GM12865 (cell line): ENCODE results near the gene GFAP.

Source experiments
- DNase-seq: peaks from one replicate; pipeline ENCODE4 v3.0.0; 2010; ENCODE audit warnings: low read depth
- H3K4me3 ChIP-seq: 2 replicates; pipeline ENCODE4 v1.5.1; 2011; ENCODE audit warnings: mild to moderate bottlenecking, low read depth, low read length, control low read depth
- TF ChIP-seq, protein P1 (sequence below): IDR thresholded peaks from 2 replicates; pipeline ENCODE4 v1.5.1; 2011; ENCODE audit warnings: low read length, control low read depth, low read depth, inconsistent platforms; ENCODE audit not compliant: insufficient read depth; ENCODE audit errors: missing control alignments

GFAP gene

DNA sequence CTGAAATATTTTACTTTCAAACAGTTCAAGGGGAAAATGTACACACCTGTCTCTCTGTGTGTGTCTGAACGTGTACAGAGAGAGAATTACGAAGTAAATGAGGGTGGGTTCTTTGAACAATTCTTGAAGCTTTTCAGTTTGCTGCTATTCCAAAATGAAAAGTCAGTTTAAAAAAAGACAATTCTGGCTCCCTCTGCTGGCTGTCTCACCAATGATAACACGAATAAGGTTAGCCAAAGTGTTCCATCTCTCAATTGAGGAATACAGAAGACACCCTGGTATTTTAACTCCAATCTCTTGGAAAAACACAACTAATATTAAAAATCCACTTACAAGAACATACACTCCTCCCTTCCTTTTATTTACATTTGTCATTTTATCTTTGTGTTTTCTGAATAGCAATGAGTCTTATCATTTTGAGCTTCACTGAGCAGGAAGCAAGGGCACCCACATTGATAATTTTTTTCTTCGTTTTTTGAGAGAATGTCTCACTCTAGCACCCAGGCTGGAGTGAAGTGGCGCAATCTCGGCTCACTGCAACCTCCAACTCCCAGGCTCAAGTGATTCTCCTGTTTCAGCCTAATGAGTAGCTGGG, 36.6 kb downstream of the GFAP start:
- no peak overlapping the region for H3K4me3 ChIP-seq
- peak; percentile 18 for DNase-seq
- TF ChIP-seq, protein P1, sequence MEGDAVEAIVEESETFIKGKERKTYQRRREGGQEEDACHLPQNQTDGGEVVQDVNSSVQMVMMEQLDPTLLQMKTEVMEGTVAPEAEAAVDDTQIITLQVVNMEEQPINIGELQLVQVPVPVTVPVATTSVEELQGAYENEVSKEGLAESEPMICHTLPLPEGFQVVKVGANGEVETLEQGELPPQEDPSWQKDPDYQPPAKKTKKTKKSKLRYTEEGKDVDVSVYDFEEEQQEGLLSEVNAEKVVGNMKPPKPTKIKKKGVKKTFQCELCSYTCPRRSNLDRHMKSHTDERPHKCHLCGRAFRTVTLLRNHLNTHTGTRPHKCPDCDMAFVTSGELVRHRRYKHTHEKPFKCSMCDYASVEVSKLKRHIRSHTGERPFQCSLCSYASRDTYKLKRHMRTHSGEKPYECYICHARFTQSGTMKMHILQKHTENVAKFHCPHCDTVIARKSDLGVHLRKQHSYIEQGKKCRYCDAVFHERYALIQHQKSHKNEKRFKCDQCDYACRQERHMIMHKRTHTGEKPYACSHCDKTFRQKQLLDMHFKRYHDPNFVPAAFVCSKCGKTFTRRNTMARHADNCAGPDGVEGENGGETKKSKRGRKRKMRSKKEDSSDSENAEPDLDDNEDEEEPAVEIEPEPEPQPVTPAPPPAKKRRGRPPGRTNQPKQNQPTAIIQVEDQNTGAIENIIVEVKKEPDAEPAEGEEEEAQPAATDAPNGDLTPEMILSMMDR = peak; percentile 44

DNA sequence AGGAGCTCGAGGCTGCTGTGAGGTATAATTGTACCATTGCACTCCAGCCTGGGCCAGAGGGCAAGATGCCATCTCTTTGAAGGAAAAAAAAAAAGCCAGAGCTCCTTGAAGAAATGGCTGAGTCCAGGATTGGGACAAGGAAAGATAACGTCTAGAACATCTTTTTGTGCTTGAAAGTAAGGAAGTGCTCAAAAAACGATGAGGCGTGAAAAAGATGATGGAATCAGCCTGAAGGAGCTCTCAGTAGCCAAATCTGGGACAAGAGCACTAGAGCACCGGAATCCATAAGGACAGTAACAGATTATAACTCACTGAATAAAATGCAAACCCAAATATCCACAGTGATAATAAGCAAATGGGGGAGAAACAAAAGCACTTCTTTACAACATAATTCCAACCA, 38.2 kb downstream of the GFAP start:
- no peak for DNase-seq
- no peak overlapping the region for H3K4me3 ChIP-seq
- TF ChIP-seq, protein P1 = no peak

DNA sequence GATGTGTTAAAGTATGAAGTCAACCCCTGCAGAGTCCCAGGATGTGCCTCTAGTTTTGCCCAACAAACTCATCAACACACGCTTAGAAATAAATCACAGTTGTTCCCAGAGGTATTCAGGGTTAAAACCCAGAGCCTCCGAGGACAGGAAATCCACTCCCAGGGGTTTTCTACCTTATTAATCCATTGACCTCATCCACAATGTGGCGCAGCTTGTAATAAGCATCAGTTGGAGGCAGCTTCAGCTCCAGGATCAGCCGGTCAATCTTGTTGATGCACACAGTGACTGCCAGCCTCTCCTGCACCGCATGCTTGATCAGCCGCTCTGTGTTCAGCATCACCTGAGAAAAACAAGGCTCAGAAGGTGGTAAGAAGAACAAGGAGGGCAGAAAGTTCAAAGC, 39.5 kb downstream of the GFAP start:
- DNase-seq = no peak
- no peak overlapping the region for H3K4me3 ChIP-seq
- TF ChIP-seq, protein P1 = no peak

- TF ChIP-seq, protein P1 = no peak
- no peak overlapping the region for H3K4me3 ChIP-seq
Observed at GRCh38 chr17:44872131-44872768, 43.0 kb downstream of the GFAP start.

GRCh38 chr17:44871556-44871955, 43.7 kb downstream of the GFAP start:
- no peak overlapping the region for H3K4me3 ChIP-seq
- TF ChIP-seq, protein P1 = no peak
- DNase-seq = no peak

More at GRCh38 chr17:44872131-44872768, 43.0 kb downstream of the GFAP start:
- no peak for DNase-seq

DNA sequence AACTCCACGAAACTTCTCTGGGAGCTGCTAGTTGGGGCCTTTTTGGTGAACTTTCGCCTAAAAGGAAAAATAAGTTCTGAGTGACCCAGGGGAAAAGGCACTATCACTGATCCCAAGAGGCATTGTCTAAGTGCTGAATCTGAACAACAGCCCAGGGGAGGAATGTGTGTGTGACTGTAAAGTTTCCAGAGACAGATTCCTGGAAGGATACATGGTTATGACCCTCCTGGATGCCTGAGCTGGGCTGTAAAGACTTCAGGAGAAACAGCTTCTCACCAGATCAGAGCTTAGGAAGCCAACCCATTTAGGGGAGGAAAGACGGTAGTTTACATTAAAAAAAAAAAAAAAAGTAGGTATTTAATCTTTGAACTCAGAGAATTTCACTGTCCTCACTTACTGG, 47.5 kb downstream of the GFAP start:
- no peak overlapping the region for H3K4me3 ChIP-seq
- TF ChIP-seq, protein P1 = no peak
- DNase-seq = no peak

GRCh38 chr17:44865931-44866330, 49.4 kb downstream of the GFAP start:
- H3K4me3 ChIP-seq = no peak overlapping the region
- TF ChIP-seq, protein P1 = no peak
- DNase-seq = no peak
